Activated T-cell treated with anti-CD3 and anti-CD28 coated beads, Interleukin-2, amount 50 U/mL, for 4 hours (primary cell): ENCODE results near the gene INAFM1. TPM values are rescaled to one million over a fixed set of nuclear protein-coding genes. Genes with fewer than 3 reads are reported as not detected.

Experiments used
- ATAC-seq, 2 donors: fragments of 200-7000 bp; cut with Tn5 transposase; one replicate each; pipeline ENCODE4 v1.10.0; 2021
- DNase-seq: peaks from one replicate; pipeline ENCODE4 v3.0.0-alpha.2; 2020
- H3K27me3 Mint-ChIP-seq: one replicate; pipeline ENCODE4 v1.8.0; 2021; ENCODE audit warnings: low read depth, mixed read lengths
- H3K36me3 Mint-ChIP-seq: one replicate; pipeline ENCODE4 v1.8.0; 2022; ENCODE audit warnings: mixed read lengths; ENCODE audit not compliant: insufficient read depth
- H3K4me1 Mint-ChIP-seq: one replicate; pipeline ENCODE4 v1.8.0; 2021; ENCODE audit warnings: low read depth, mixed read lengths
- H3K4me3 Mint-ChIP-seq: one replicate; pipeline ENCODE4 v1.8.0; 2021; ENCODE audit warnings: mild to moderate bottlenecking, moderate library complexity, mixed read lengths
- H3K9me3 Mint-ChIP-seq: one replicate; pipeline ENCODE4 v1.8.0; 2021; ENCODE audit warnings: mixed read lengths
- total RNA-seq, 3 donors: library from RNA; stranded (reverse); gene quantifications; one replicate each; pipeline ENCODE4 v1.2.1, GENCODE V29; 2021

Gene INAFM1
- total RNA-seq, 3 donors from 2014 or later, result 9.9 to 10.1 (median 10.0) TPM

- ATAC-seq (no peak), DNase-seq (no peak)
- no peak overlapping the region for H3K4me3 Mint-ChIP-seq
- peaks cover 11% of the 10 kb centered on the region for H3K27me3 Mint-ChIP-seq
- peaks cover 5% of the 10 kb centered on the region for H3K4me1 Mint-ChIP-seq
- no peaks in the 10 kb centered on the region for H3K36me3 Mint-ChIP-seq
- no peaks in the 10 kb centered on the region for H3K9me3 Mint-ChIP-seq
Measured at GRCh38 chr19:47303966-47304365, 29.3 kb downstream of the INAFM1 start.

DNA sequence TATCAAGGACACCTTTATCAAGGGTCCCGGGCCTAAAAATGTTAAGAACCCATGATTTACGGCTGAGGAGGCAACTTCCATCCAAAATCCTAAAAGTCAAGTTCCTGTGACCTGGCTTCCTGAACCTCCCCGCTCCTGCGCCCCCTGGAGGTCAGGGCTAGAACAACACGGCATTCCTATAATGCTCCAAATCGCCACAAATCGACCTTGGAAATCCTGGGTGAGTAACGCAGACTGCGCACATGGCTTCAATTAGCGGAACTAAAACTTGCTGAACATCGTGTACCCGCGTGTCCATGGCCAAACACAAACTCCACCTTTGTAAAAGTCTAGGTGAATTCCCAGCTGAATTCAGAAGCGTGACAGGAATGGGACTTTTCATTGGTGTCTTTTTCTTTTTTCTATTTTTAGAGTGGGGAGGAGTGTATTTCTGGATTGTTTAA lies 30.6 kb downstream of the INAFM1 start:
- H3K4me1 Mint-ChIP-seq, result peaks cover 5% of the 10 kb centered on the region
- H3K36me3 Mint-ChIP-seq, result no peaks in the 10 kb centered on the region
- H3K27me3 Mint-ChIP-seq, result peaks cover 20% of the 10 kb centered on the region
- ATAC-seq (no peak), DNase-seq (peak; percentile 57)
- no peaks in the 10 kb centered on the region for H3K9me3 Mint-ChIP-seq
- no peak overlapping the region for H3K4me3 Mint-ChIP-seq

DNA sequence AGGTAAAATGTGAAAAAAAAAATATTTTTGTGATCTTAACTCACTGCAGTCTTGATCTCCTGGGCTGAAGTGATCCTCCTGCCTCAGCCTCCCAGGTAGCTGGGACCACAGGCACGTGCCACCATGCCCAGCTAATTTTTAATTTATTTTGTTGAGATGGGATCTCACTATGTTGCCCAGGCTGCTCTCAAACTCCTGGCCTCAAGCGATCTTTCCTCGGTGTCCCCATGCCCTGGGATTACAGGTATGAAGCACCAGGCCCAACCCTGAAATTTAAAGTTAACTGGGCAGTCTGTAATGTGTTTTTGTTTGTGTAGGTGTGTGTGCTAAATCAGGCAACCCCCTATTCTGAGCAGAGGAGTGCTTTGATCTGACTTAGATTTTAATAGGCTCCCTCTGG lies 31.6 kb downstream of the INAFM1 start:
- no peaks in the 10 kb centered on the region for H3K36me3 Mint-ChIP-seq
- no peak for ATAC-seq
- no peak overlapping the region for H3K4me3 Mint-ChIP-seq
- no peak for DNase-seq
- H3K9me3 Mint-ChIP-seq, result no peaks in the 10 kb centered on the region
- peaks cover 5% of the 10 kb centered on the region for H3K4me1 Mint-ChIP-seq
- peaks cover 22% of the 10 kb centered on the region for H3K27me3 Mint-ChIP-seq

DNA sequence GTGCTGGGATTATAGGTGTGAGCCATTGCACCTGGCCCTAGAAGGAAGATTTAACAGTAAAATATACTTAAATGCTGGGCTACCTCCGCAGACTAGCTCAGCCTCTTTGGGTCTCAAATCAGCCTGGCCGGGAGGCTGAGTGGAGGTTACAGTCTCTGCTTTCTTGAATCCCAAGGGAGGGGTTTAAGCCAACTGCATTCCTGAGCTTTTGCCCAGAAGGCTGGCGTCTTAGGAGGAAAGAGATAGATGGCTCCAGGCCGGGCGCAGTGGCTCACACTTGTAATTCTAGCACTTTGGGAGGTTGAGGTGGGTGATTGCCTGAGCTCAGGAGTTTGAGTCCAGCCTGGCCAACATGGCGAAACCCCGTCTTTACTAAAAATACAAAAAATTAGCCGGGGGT lies 34.4 kb downstream of the INAFM1 start:
- H3K4me3 Mint-ChIP-seq, result no peak overlapping the region
- H3K36me3 Mint-ChIP-seq, result no peaks in the 10 kb centered on the region
- peaks cover 24% of the 10 kb centered on the region for H3K27me3 Mint-ChIP-seq
- H3K4me1 Mint-ChIP-seq, result peaks cover 5% of the 10 kb centered on the region
- ATAC-seq (no peak), DNase-seq (no peak)
- H3K9me3 Mint-ChIP-seq, result no peaks in the 10 kb centered on the region

DNA sequence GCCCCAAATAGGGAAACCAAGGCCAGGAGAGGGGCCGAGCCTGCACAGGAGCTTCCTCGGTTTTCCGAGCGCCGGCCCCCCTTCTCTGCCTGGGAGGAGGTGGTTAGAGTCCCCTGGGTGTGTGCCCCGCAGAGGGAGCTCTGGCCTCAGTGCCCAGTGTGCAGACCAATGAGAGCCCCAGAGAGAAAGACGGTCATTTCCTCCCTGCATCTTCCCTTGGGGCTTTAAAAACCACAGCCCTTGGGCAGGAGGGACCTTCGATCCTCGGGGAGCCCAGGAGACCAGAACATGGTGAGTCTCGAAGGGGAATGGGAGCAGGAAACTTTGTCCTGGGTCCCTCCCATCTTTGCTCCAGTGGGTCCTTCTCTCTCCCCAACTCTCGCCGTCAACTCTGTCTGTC lies 34.9 kb downstream of the INAFM1 start, which contains the start of gene C5AR1:
C5AR1 (plus strand) TSS at position 254 of the 400 bp plus-strand sequence; CDS start at position 289, 35 bp downstream.
- Mint-ChIP-seq H3K4me3 (no peak within 1 kb of the TSS), H3K36me3 (no peaks in the 10 kb centered on the region), H3K4me1 (peaks cover 5% of the 10 kb centered on the region), H3K27me3 (peaks cover 24% of the 10 kb centered on the region), H3K9me3 (no peaks in the 10 kb centered on the region)
- ATAC-seq (no peak), DNase-seq (no peak)

GRCh38 chr19:47310323-47310722 lies 35.6 kb downstream of the INAFM1 start:
- no peaks in the 10 kb centered on the region for H3K36me3 Mint-ChIP-seq
- no peaks in the 10 kb centered on the region for H3K9me3 Mint-ChIP-seq
- no peak for DNase-seq
- ATAC-seq, result no peak
- peaks cover 3% of the 10 kb centered on the region for H3K4me1 Mint-ChIP-seq
- no peak overlapping the region for H3K4me3 Mint-ChIP-seq
- H3K27me3 Mint-ChIP-seq, result peaks cover 26% of the 10 kb centered on the region

GRCh38 chr19:47310819-47311218 lies 36.1 kb downstream of the INAFM1 start:
- Mint-ChIP-seq H3K4me3 (no peak overlapping the region), H3K4me1 (no peaks in the 10 kb centered on the region), H3K36me3 (no peaks in the 10 kb centered on the region), H3K27me3 (peaks cover 28% of the 10 kb centered on the region), H3K9me3 (no peaks in the 10 kb centered on the region)
- no peak for ATAC-seq
- DNase-seq, result no peak

- ATAC-seq (no peak), DNase-seq (no peak)
- Mint-ChIP-seq H3K4me1 (no peaks in the 10 kb centered on the region), H3K27me3 (peaks cover 30% of the 10 kb centered on the region), H3K9me3 (no peaks in the 10 kb centered on the region), H3K4me3 (no peak overlapping the region), H3K36me3 (no peaks in the 10 kb centered on the region)
Measured at GRCh38 chr19:47312366-47313006, 37.8 kb downstream of the INAFM1 start.

DNA sequence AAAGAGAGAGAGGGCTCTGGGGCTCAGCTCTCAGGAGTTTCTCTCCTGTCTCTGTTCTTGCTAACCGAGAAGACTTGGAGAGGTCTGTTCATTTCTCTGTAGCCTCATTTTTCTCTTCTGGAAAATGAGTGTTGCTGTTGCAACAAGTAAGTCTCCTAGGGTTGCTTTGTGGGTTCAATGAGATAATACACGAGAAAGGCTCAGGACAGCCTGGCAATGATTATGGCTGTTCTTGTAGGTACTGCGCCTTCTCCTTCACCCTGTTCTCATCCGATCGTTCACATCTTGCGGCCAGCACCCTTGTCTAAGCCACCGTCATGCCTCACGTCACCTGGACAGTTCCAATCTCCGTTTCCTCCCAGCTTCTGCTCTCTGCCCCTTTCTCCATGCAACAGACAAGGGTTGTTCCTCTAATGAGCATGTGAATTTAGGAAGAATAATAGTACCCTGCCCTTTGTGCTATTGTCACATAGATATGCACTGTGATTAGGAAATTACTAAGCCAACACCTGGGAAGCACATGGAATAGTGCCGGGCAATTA lies 39.1 kb downstream of the INAFM1 start:
- no peaks in the 10 kb centered on the region for H3K36me3 Mint-ChIP-seq
- DNase-seq, result no peak
- peaks cover 26% of the 10 kb centered on the region for H3K27me3 Mint-ChIP-seq
- no peaks in the 10 kb centered on the region for H3K4me1 Mint-ChIP-seq
- no peak overlapping the region for H3K4me3 Mint-ChIP-seq
- no peaks in the 10 kb centered on the region for H3K9me3 Mint-ChIP-seq
- no peak for ATAC-seq

DNA sequence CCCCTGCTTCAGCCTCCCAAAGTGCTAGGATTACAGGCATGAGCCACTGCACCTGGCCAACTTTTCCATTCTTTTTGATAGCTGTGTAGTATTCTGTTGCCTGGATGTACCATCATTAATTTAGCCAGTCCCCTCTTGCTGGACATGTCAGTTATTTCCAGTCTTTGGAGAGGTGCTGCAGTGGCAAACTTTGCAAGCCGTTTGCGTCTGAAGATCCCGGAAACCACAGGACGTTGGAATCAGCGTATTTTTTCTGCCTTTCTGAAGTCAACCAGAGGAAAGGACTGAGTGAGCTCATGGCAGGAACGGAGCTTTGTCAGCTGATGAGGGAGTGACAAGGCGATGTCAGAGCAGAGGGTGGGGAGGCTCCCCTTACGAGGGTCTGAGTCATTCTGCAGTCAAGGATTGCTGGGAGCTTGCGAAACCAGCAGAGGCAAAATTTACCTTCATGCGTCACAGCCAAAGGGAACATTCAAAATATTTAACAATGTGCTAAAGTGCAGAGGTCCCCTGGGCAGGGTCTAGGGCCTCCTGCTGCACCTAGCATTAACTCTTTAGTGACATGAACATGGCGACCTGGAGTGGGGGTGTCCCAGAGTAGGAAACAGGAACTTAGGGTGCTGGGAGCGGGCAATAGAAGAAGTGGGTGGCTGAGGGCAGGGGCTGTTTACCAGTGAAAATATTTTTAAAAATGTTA lies 40.6 kb downstream of the INAFM1 start:
- ATAC-seq (peak; percentile 86 to 90), DNase-seq (no peak)
- H3K4me1 Mint-ChIP-seq, result no peaks in the 10 kb centered on the region
- H3K27me3 Mint-ChIP-seq, result peaks cover 26% of the 10 kb centered on the region
- no peaks in the 10 kb centered on the region for H3K36me3 Mint-ChIP-seq
- H3K4me3 Mint-ChIP-seq, result no peak overlapping the region
- H3K9me3 Mint-ChIP-seq, result no peaks in the 10 kb centered on the region

GRCh38 chr19:47316513-47316912 lies 41.8 kb downstream of the INAFM1 start:
- Mint-ChIP-seq H3K4me3 (no peak overlapping the region), H3K27me3 (peaks cover 30% of the 10 kb centered on the region)
- ATAC-seq, result no peak

DNA sequence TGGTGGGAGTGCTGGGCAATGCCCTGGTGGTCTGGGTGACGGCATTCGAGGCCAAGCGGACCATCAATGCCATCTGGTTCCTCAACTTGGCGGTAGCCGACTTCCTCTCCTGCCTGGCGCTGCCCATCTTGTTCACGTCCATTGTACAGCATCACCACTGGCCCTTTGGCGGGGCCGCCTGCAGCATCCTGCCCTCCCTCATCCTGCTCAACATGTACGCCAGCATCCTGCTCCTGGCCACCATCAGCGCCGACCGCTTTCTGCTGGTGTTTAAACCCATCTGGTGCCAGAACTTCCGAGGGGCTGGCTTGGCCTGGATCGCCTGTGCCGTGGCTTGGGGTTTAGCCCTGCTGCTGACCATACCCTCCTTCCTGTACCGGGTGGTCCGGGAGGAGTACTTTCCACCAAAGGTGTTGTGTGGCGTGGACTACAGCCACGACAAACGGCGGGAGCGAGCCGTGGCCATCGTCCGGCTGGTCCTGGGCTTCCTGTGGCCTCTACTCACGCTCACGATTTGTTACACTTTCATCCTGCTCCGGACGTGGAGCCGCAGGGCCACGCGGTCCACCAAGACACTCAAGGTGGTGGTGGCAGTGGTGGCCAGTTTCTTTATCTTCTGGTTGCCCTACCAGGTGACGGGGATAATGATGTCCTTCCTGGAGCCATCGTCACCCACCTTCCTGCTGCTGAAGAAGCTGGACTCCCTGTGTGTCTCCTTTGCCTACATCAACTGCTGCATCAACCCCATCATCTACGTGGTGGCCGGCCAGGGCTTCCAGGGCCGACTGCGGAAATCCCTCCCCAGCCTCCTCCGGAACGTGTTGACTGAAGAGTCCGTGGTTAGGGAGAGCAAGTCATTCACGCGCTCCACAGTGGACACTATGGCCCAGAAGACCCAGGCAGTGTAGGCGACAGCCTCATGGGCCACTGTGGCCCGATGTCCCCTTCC lies 45.5 kb downstream of the INAFM1 start:
- Mint-ChIP-seq H3K4me1 (no peaks in the 10 kb centered on the region), H3K4me3 (no peak overlapping the region), H3K27me3 (peaks cover 45% of the 10 kb centered on the region), H3K36me3 (no peaks in the 10 kb centered on the region), H3K9me3 (peaks cover 3% of the 10 kb centered on the region)
- no peak for ATAC-seq
- DNase-seq, result no peak

More at GRCh38 chr19:47316513-47316912, 41.8 kb downstream of the INAFM1 start:
- Mint-ChIP-seq H3K9me3 (no peaks in the 10 kb centered on the region), H3K4me1 (no peaks in the 10 kb centered on the region), H3K36me3 (no peaks in the 10 kb centered on the region)
- no peak for DNase-seq

DNA sequence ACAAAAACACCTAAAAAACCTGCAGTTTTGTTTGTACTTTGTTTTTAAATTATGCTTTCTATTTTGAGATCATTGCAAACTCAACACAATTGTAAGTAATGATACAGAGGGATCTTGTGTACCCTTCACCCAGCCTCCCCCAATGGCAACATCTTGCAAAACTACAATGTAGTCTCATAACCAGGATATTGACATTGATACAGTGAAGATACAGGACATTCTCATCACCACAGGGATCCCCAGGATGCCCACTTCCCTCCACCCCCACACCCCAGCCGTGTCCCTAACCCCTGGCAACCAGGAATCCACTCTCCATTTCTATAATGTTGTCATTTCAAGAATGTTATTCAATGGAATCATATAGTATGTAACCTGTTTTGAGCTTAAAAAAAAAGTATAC lies 46.9 kb downstream of the INAFM1 start:
- DNase-seq, result no peak
- H3K9me3 Mint-ChIP-seq, result peaks cover 3% of the 10 kb centered on the region
- ATAC-seq, result no peak
- no peak overlapping the region for H3K4me3 Mint-ChIP-seq
- H3K27me3 Mint-ChIP-seq, result peaks cover 42% of the 10 kb centered on the region
- H3K4me1 Mint-ChIP-seq, result no peaks in the 10 kb centered on the region
- no peaks in the 10 kb centered on the region for H3K36me3 Mint-ChIP-seq

- no peaks in the 10 kb centered on the region for H3K36me3 Mint-ChIP-seq
- peaks cover 3% of the 10 kb centered on the region for H3K9me3 Mint-ChIP-seq
- peaks cover 44% of the 10 kb centered on the region for H3K27me3 Mint-ChIP-seq
- H3K4me3 Mint-ChIP-seq, result no peak overlapping the region
- no peak for DNase-seq
- ATAC-seq, result no peak
- no peaks in the 10 kb centered on the region for H3K4me1 Mint-ChIP-seq
Measured at GRCh38 chr19:47322058-47322457, 47.4 kb downstream of the INAFM1 start.
